ENCODE measurements around the gene HAND1. TPM values are rescaled to one million over a fixed set of nuclear protein-coding genes. Genes with fewer than 3 reads are reported as not detected.

Gene HAND1
- polyA plus RNA-seq, 1 experiment = not detected

GRCh38 chr5:154513669-154514084, 35.6 kb upstream of the HAND1 start:
- no peak overlapping the region for H3K4me3 ChIP-seq (ENCODE audit: low read depth, low read length)
- ChIA-PET CTCF (interaction anchor here (4.4 kb wide), 1 partner anchor 6 kb away, joined by 35 read pairs; no protein-coding TSS in a partner anchor), POLR2A (no interaction called here)
- H3K27me3 ChIP-seq (ENCODE audit: control insufficient read depth, insufficient read depth, low read length) = no peaks in the 10 kb centered on the region; the same call in 1 of the 2 replicates
- DNase-seq (ENCODE audit: low read depth) = no peak
- no peaks in the 10 kb centered on the region for H3K36me3 ChIP-seq (ENCODE audit: control insufficient read depth, insufficient read depth, low read length)
- TF ChIP-seq CTCF (IDR thresholded peaks at IDR 0.05; ENCODE audit: insufficient read depth, low read depth, low read length) = no peak

- ChIA-PET CTCF (interaction anchor here (0.6 to 4.4 kb wide), 3 partner anchors 8 to 99 kb away, joined by 4 to 35 read pairs (median 4); no protein-coding TSS in a partner anchor), POLR2A (no interaction called here)
- Histone ChIP-seq H3K27me3 (ENCODE audit: control insufficient read depth, insufficient read depth, low read length) (no peaks in the 10 kb centered on the region; the same call in 1 of the 2 replicates), H3K4me3 (ENCODE audit: low read depth, low read length) (no peak overlapping the region), H3K36me3 (ENCODE audit: control insufficient read depth, insufficient read depth, low read length) (no peaks in the 10 kb centered on the region)
- TF ChIP-seq CTCF (IDR thresholded peaks at IDR 0.05; ENCODE audit: insufficient read depth, low read depth, low read length) = no peak
- DNase-seq (ENCODE audit: low read depth) = no peak
These were observed 34.0 kb upstream of the HAND1 start for GRCh38 chr5:154511984-154512383.

- no peak for DNase-seq (ENCODE audit: low read depth)
- TF ChIP-seq CTCF (IDR thresholded peaks at IDR 0.05; ENCODE audit: insufficient read depth, low read depth, low read length) = no peak
- Histone ChIP-seq H3K36me3 (ENCODE audit: control insufficient read depth, insufficient read depth, low read length) (no peaks in the 10 kb centered on the region), H3K4me3 (ENCODE audit: low read depth, low read length) (no peak overlapping the region), H3K27me3 (ENCODE audit: control insufficient read depth, insufficient read depth, low read length) (peaks cover 4% of the 10 kb centered on the region)
- POLR2A ChIA-PET = no interaction called here
- CTCF ChIA-PET = interaction anchor here (4.4 kb wide), 1 partner anchor 10 kb away, joined by 35 read pairs; no protein-coding TSS in a partner anchor
These were observed 31.9 kb upstream of the HAND1 start for GRCh38 chr5:154509784-154510555.

GRCh38 chr5:154508114-154508513, 30.1 kb upstream of the HAND1 start:
- H3K36me3 ChIP-seq (ENCODE audit: control insufficient read depth, insufficient read depth, low read length) = no peaks in the 10 kb centered on the region
- POLR2A ChIA-PET = no interaction called here
- no peak for TF ChIP-seq CTCF (IDR thresholded peaks at IDR 0.05; ENCODE audit: insufficient read depth, low read depth, low read length)
- H3K4me3 ChIP-seq (ENCODE audit: low read depth, low read length) = no peak overlapping the region
- CTCF ChIA-PET = interaction anchor here (1.4 kb wide), 1 partner anchor 13 kb away, joined by 4 read pairs; no protein-coding TSS in a partner anchor
- H3K27me3 ChIP-seq (ENCODE audit: control insufficient read depth, insufficient read depth, low read length) = peaks cover 4% of the 10 kb centered on the region
- DNase-seq (ENCODE audit: low read depth) = no peak

GRCh38 chr5:154506716-154507080, 28.7 kb upstream of the HAND1 start:
- no peak for DNase-seq (ENCODE audit: low read depth)
- CTCF ChIA-PET = interaction anchor here (4.3 kb wide), 1 partner anchor 14 kb away, joined by 24 read pairs; no protein-coding TSS in a partner anchor
- POLR2A ChIA-PET = no interaction called here
- Histone ChIP-seq H3K4me3 (ENCODE audit: low read depth, low read length) (no peak overlapping the region), H3K27me3 (ENCODE audit: control insufficient read depth, insufficient read depth, low read length) (peaks cover 6% of the 10 kb centered on the region), H3K36me3 (ENCODE audit: control insufficient read depth, insufficient read depth, low read length) (no peaks in the 10 kb centered on the region)
- TF ChIP-seq CTCF (IDR thresholded peaks at IDR 0.05; ENCODE audit: insufficient read depth, low read depth, low read length) = no peak
